Smooth muscle cell (in vitro differentiated cells): ENCODE data around the gene NFIA. TPM values are rescaled to one million over a fixed set of nuclear protein-coding genes. Genes with fewer than 3 reads are reported as not detected.

Experiments used
- DNase-seq: peaks from one replicate; lab custom pipeline; 2025; ENCODE audit not compliant: unreplicated experiment; lab: John Stamatoyannopoulos, UW
- H2AFZ ChIP-seq: fragments of 200-600 bp; sonication (generic); 2 replicates; pipeline ENCODE4 v1.6.0; 2016; ENCODE audit warnings: antibody characterized with exemption, low read depth, mild to moderate bottlenecking
- H3F3A ChIP-seq: fragments of 200-600 bp; sonication (generic); 2 replicates; pipeline ENCODE4 v1.6.0; 2017; ENCODE audit warnings: antibody characterized with exemption, low read depth
- H3K27ac ChIP-seq: fragments of 200-600 bp; sonication (generic); 2 replicates; pipeline ENCODE4 v1.5.1; 2016; ENCODE audit warnings: low read depth, mild to moderate bottlenecking
- H3K27me3 ChIP-seq: fragments of 200-600 bp; sonication (generic); 2 replicates; pipeline ENCODE4 v1.6.1; 2016; ENCODE audit warnings: low read depth, mild to moderate bottlenecking
- H3K36me3 ChIP-seq: fragments of 200-600 bp; sonication (generic); 2 replicates; pipeline ENCODE4 v1.5.1; 2016; ENCODE audit warnings: low read depth
- H3K4me1 ChIP-seq: fragments of 200-600 bp; sonication (generic); 2 replicates; pipeline ENCODE4 v1.5.1; 2016; ENCODE audit warnings: low read depth
- H3K4me2 ChIP-seq: fragments of 200-600 bp; sonication (generic); 2 replicates; pipeline ENCODE4 v1.6.0; 2016; ENCODE audit warnings: mild to moderate bottlenecking
- H3K4me3 ChIP-seq: fragments of 200-600 bp; sonication (generic); 2 replicates; pipeline ENCODE4 v1.5.1; 2016; ENCODE audit warnings: mild to moderate bottlenecking
- H3K79me2 ChIP-seq: fragments of 200-600 bp; sonication (generic); 2 replicates; pipeline ENCODE4 v1.6.0; 2016; ENCODE audit warnings: low read depth, mild to moderate bottlenecking
- H3K9ac ChIP-seq: fragments of 200-600 bp; sonication (generic); 2 replicates; pipeline ENCODE4 v1.6.0; 2016; ENCODE audit warnings: low read depth
- H3K9me3 ChIP-seq: fragments of 200-600 bp; sonication (generic); replicated peaks from 2 replicates; pipeline ENCODE4 v1.5.1; 2016; ENCODE audit warnings: low read depth
- H4K20me1 ChIP-seq: fragments of 200-600 bp; sonication (generic); 2 replicates; pipeline ENCODE4 v1.6.0; 2016; ENCODE audit warnings: low read depth
- CTCF ChIP-seq: fragments of 200-600 bp; sonication (generic); IDR thresholded peaks from 2 replicates; pipeline ENCODE4 v1.5.1; 2017; ENCODE audit warnings: borderline replicate concordance, mild to moderate bottlenecking, antibody characterized with exemption; ENCODE audit not compliant: insufficient read depth, poor library complexity, severe bottlenecking
- WGBS: methylation state at CpG from one replicate; pipeline ENCODE4 v1.1.7; 2016; ENCODE audit warnings: low lambda C conversion rate; 5-methylcytosine and 5-hydroxymethylcytosine counted together
- polyA plus RNA-seq: library from polyadenylated mRNA; unstranded; fragments of >200 nt; fragmentation: Nextera tagmentation; extraction: Ambion mirVana; gene quantifications from 2 replicates; pipeline ENCODE4 v1.2.1, GENCODE V29; 2016
- total RNA-seq: library from RNA; depleted of rRNA; stranded (reverse); fragments of >200 nt; gene quantifications from 2 replicates; pipeline ENCODE4 v1.2.3, GENCODE V29; 2014

NFIA gene
- total and polyA plus RNA-seq, 2 experiments from 2014 or later = 5.0 to 6.2 TPM

DNA sequence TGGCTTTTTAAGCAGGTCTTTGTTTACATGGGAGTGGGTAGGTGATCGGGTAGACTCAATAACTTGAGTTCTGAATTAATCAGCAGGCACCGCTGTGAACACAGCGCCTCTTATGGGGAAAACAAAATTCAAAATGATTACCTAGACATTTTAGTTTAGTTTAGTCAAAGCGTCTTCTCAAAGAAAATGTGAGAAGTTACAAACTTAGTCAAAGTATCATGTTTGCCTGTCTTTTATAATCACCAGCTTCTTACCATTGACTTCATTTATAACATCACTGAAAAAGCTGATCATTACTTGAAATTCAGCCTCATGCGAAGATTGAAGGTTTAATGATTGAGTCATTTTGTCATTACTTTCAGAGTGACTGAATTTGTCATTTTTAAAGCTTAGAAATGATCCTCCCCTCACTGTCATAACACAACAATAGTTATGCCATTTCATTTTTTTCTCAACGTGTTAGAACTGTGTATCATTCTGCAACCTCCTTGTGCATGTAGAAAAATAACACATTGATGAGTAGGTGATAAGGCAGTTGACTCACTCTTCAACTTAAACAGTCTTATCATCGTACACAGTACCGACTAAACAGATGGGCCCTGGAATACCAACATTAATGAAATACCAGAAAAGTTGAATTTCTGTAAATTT is 188.5 kb downstream of the NFIA start:
- no peaks in the 10 kb centered on the region for H3K79me2 ChIP-seq
- no peaks in the 10 kb centered on the region for H3K27me3 ChIP-seq
- H3K4me2 ChIP-seq = peak overlapping the region; percentile 2
- H3K9me3 ChIP-seq = no peaks in the 10 kb centered on the region
- no peaks in the 10 kb centered on the region for H4K20me1 ChIP-seq
- H3K4me1 ChIP-seq = peaks cover 21% of the 10 kb centered on the region
- no peak overlapping the region for H3K4me3 ChIP-seq
- 59% methylated on average over 8 of the region's 8 CpGs for WGBS
- no peak for TF ChIP-seq CTCF
- H3K36me3 ChIP-seq = no peaks in the 10 kb centered on the region
- no peak for DNase-seq
- H3K9ac ChIP-seq = no peak overlapping the region
- no peak overlapping the region for H3K27ac ChIP-seq
- no peaks in the 10 kb centered on the region for H3F3A ChIP-seq
- no peak overlapping the region for H2AFZ ChIP-seq

DNA sequence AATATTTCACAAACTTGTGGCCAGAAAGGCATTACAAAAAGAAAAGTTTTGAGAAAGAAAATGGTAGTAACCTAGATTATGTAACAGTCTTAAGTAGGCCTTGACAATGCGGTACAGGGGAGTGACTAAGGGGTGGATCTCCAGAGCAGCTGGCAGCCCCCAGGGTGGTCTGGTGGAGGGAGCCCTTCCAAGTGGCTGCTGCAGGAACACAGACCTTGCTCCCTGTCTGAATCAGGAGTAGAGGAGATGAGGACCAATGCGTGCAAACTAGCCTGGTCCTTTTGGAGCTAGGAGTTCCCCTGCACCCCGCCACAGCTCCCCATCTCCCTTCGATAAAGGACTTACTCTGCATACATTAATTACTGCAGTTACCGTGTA is 189.0 kb downstream of the NFIA start:
- no peaks in the 10 kb centered on the region for H3K9me3 ChIP-seq
- no peaks in the 10 kb centered on the region for H3K27me3 ChIP-seq
- H2AFZ ChIP-seq = no peak overlapping the region
- no peaks in the 10 kb centered on the region for H3K36me3 ChIP-seq
- H3K9ac ChIP-seq = no peak overlapping the region
- no peaks in the 10 kb centered on the region for H3F3A ChIP-seq
- H3K4me1 ChIP-seq = peaks cover 21% of the 10 kb centered on the region
- H3K27ac ChIP-seq = no peak overlapping the region
- peak overlapping the region; percentile 2 for H3K4me2 ChIP-seq
- WGBS = 72% methylated on average over 5 of the region's 5 CpGs
- no peaks in the 10 kb centered on the region for H3K79me2 ChIP-seq
- no peak for DNase-seq
- no peaks in the 10 kb centered on the region for H4K20me1 ChIP-seq
- no peak overlapping the region for H3K4me3 ChIP-seq
- TF ChIP-seq CTCF = no peak

GRCh38 chr1:61273167-61273705 is 190.9 kb downstream of the NFIA start:
- Histone ChIP-seq H3K4me3 (no peak overlapping the region), H3K79me2 (no peaks in the 10 kb centered on the region), H3K36me3 (no peaks in the 10 kb centered on the region), H2AFZ (no peak overlapping the region), H3K27ac (no peak overlapping the region), H4K20me1 (no peaks in the 10 kb centered on the region), H3K9ac (no peak overlapping the region), H3K27me3 (no peaks in the 10 kb centered on the region), H3K4me1 (peaks cover 21% of the 10 kb centered on the region), H3K9me3 (no peaks in the 10 kb centered on the region), H3K4me2 (no peak overlapping the region), H3F3A (no peaks in the 10 kb centered on the region)
- DNase-seq = no peak
- WGBS = 91% methylated on average over 4 of the region's 4 CpGs
- no peak for TF ChIP-seq CTCF

DNA sequence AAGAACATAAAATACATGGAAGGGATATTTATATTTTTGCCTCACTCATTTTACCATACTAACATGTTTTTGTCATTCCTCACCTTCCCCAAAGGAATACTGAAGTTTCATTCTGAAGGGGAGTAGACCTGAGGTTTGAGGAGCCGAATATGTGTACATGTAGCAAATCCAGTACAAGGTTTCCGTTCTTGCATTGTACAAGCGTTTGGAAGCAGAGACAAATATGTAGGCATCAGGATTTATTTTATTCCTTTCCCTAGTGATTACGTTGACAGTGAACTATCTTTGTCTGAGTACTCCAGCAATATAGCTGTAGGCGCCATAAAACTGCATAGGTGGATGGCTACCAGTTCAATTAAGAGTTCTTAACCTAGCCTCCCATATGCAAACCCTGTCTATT is 191.5 kb downstream of the NFIA start:
- H3K27ac ChIP-seq = no peak overlapping the region
- no peaks in the 10 kb centered on the region for H3K27me3 ChIP-seq
- no peaks in the 10 kb centered on the region for H3K79me2 ChIP-seq
- no peaks in the 10 kb centered on the region for H3K9me3 ChIP-seq
- no peaks in the 10 kb centered on the region for H4K20me1 ChIP-seq
- no peak overlapping the region for H2AFZ ChIP-seq
- H3K4me1 ChIP-seq = peaks cover 19% of the 10 kb centered on the region
- 97% methylated on average over 5 of the region's 5 CpGs for WGBS
- no peak overlapping the region for H3K9ac ChIP-seq
- H3K36me3 ChIP-seq = no peaks in the 10 kb centered on the region
- no peak for DNase-seq
- H3K4me2 ChIP-seq = no peak overlapping the region
- TF ChIP-seq CTCF = no peak
- H3K4me3 ChIP-seq = no peak overlapping the region
- no peaks in the 10 kb centered on the region for H3F3A ChIP-seq
